Panc1 (cell line): ENCODE data around the gene FXYD3. TPM values are rescaled to one million over a fixed set of nuclear protein-coding genes. Genes with fewer than 3 reads are reported as not detected.

ENCODE experiments used
- ATAC-seq: fragments of 200-7000 bp; cut with Tn5 transposase; 2 replicates; pipeline ENCODE4 v1.9.1; 2020; ENCODE audit warnings: mild to moderate bottlenecking, moderate library complexity
- BruUV-seq: library from RNA; stranded (reverse); fragments of 400-500 nt; replicated peaks from 2 replicates; lab custom pipeline; 2021; lab: Mats Ljungman, UMichigan
- CTCF ChIA-PET: fragments of 300-600 bp; sonication (Branson Sonifier 250); formaldehyde crosslinking; loops from one replicate; lab custom pipeline; 2022; ENCODE audit warnings: antibody characterized with exemption; lab: Charles Lee
- POLR2A ChIA-PET: fragments of 300-600 bp; sonication (Branson Sonifier 250); formaldehyde crosslinking; loops from one replicate; lab custom pipeline; 2022; ENCODE audit warnings: antibody characterized with exemption; lab: Charles Lee
- DNase-seq: peaks from one replicate; pipeline ENCODE4 v3.0.0-alpha.2; 2010; ENCODE audit warnings: low read depth, low spot score
- H3K27ac ChIP-seq: 2 replicates; pipeline ENCODE4 v1.5.1; 2011; ENCODE audit warnings: mild to moderate bottlenecking, low read length, inconsistent platforms
- H3K27me3 ChIP-seq: fragments of 200-500 bp; sonication (Bioruptor generic); 2 replicates; pipeline ENCODE4 v1.6.0; 2014; ENCODE audit warnings: low read length, inconsistent platforms; ENCODE audit not compliant: control insufficient read depth, insufficient read depth
- H3K36me3 ChIP-seq: fragments of 200-500 bp; sonication (Bioruptor generic); 2 replicates; pipeline ENCODE4 v1.5.1; 2014; ENCODE audit warnings: inconsistent platforms, mild to moderate bottlenecking, low read length, moderate library complexity; ENCODE audit not compliant: control insufficient read depth, insufficient read depth
- H3K4me1 ChIP-seq: 2 replicates; pipeline ENCODE4 v1.5.1; 2011; ENCODE audit warnings: inconsistent platforms, mild to moderate bottlenecking, low read length, moderate library complexity; ENCODE audit not compliant: control insufficient read depth, insufficient read depth
- H3K4me3 ChIP-seq, 2 experiments: 2 replicates each; pipeline ENCODE4 v1.5.1; 2011 to 2012; ENCODE audit warnings: low read depth in 2 of 2, low read length in 2 of 2, mild to moderate bottlenecking in 2 of 2, inconsistent platforms in 1 of 2, moderate library complexity in 1 of 2
- H3K9me3 ChIP-seq: fragments of 200-500 bp; sonication (Bioruptor generic); 2 replicates; pipeline ENCODE4 v1.5.1; 2014; ENCODE audit warnings: low read depth, mild to moderate bottlenecking, inconsistent platforms, low read length, moderate library complexity; ENCODE audit not compliant: control insufficient read depth, insufficient read depth
- POLR2AphosphoS5 ChIP-seq: IDR thresholded peaks from 2 replicates; pipeline ENCODE4 v1.6.1; 2012; ENCODE audit warnings: mild to moderate bottlenecking, low read depth, low read length, moderate library complexity
- SIN3A ChIP-seq: IDR thresholded peaks from 2 replicates; pipeline ENCODE4 v1.6.1; 2012; ENCODE audit warnings: low read depth, mild to moderate bottlenecking, low read length, moderate library complexity, borderline replicate concordance; ENCODE audit not compliant: insufficient read depth
- TCF7L2 ChIP-seq: IDR thresholded peaks from 2 replicates; pipeline ENCODE4 v1.6.1; 2011; ENCODE audit warnings: mild to moderate bottlenecking, low read depth, low read length, inconsistent platforms
- in situ Hi-C: cut with HindIII; loops from 2 replicates; pipeline ENCODE4 v1.10.0; 2016; ENCODE audit warnings: low sequenced_read_pairs, low pct_unique_long_range_greater_than_20kb
- intact Hi-C: fragments of 100-400 bp; cut with micrococcal nuclease; formaldehyde crosslinking; loops from one replicate; pipeline ENCODE4 v1.10.0; 2022; ENCODE audit not compliant: unreplicated experiment
- total RNA-seq: library from RNA; stranded (reverse); gene quantifications from one replicate; pipeline ENCODE4 v1.2.1, GENCODE V29; 2021; ENCODE audit not compliant: unreplicated experiment
- TF ChIP-seq, protein P1 (sequence below), 2 experiments: IDR thresholded peaks; 2 replicates each; pipeline ENCODE4 v1.6.1; 2011 to 2012; ENCODE audit warnings: low read depth in 2 of 2, control low read depth in 1 of 2, low read length in 1 of 2, mild to moderate bottlenecking in 1 of 2, moderate library complexity in 1 of 2; ENCODE audit not compliant: insufficient read depth in 1 of 2
- TF ChIP-seq, protein P2 (sequence below): fragments of 450-650 bp; IDR thresholded peaks from 2 replicates; pipeline ENCODE4 v1.5.1; 2017; ENCODE audit warnings: mild to moderate bottlenecking

Gene FXYD3
- total RNA-seq, 1 experiment from 2014 or later: not detected

DNA sequence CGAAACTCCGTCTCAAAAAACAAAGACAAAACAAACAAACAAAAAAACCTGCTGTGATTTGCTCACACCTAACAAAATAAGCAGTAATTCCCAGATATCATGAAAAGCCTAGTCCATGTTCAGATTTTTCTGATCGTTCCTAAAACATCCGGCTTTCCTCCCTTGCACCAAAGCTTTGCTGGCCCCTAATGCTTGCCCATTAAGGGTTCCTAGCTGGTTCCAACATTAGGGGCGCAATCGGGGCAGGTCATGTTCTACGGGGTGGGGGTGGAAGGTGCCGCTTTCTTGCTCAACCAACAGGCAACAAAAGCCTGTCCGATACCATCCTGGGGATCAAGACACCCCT, 25.5 kb upstream of the FXYD3 start:
- Histone ChIP-seq H3K9me3 (no peaks in the 10 kb centered on the region), H3K4me3 (peak overlapping the region; percentile 2 to 44; a peak in 2 of 4 replicates), H3K27me3 (no peaks in the 10 kb centered on the region), H3K27ac (no peak overlapping the region), H3K36me3 (no peaks in the 10 kb centered on the region), H3K4me1 (peaks cover 8% of the 10 kb centered on the region)
- in situ Hi-C loops: no loop called here
- DNase-seq (no peak), ATAC-seq (peak; percentile 23)
- ChIA-PET POLR2A (no interaction called here), CTCF (interaction anchor here (0.6 kb wide), 2 partner anchors 34 to 37 kb away, joined by 5 to 8 read pairs; no protein-coding TSS in a partner anchor)
- TF ChIP-seq POLR2AphosphoS5 (no peak), SIN3A (no peak), TCF7L2 (no peak)
- TF ChIP-seq, protein P1, sequence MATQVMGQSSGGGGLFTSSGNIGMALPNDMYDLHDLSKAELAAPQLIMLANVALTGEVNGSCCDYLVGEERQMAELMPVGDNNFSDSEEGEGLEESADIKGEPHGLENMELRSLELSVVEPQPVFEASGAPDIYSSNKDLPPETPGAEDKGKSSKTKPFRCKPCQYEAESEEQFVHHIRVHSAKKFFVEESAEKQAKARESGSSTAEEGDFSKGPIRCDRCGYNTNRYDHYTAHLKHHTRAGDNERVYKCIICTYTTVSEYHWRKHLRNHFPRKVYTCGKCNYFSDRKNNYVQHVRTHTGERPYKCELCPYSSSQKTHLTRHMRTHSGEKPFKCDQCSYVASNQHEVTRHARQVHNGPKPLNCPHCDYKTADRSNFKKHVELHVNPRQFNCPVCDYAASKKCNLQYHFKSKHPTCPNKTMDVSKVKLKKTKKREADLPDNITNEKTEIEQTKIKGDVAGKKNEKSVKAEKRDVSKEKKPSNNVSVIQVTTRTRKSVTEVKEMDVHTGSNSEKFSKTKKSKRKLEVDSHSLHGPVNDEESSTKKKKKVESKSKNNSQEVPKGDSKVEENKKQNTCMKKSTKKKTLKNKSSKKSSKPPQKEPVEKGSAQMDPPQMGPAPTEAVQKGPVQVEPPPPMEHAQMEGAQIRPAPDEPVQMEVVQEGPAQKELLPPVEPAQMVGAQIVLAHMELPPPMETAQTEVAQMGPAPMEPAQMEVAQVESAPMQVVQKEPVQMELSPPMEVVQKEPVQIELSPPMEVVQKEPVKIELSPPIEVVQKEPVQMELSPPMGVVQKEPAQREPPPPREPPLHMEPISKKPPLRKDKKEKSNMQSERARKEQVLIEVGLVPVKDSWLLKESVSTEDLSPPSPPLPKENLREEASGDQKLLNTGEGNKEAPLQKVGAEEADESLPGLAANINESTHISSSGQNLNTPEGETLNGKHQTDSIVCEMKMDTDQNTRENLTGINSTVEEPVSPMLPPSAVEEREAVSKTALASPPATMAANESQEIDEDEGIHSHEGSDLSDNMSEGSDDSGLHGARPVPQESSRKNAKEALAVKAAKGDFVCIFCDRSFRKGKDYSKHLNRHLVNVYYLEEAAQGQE (IDR thresholded peaks at IDR 0.05; ENCODE audit: insufficient read depth in 1 of 2, low read depth in 2 of 2, low read length in 1 of 2): no peak
- TF ChIP-seq, protein P2, sequence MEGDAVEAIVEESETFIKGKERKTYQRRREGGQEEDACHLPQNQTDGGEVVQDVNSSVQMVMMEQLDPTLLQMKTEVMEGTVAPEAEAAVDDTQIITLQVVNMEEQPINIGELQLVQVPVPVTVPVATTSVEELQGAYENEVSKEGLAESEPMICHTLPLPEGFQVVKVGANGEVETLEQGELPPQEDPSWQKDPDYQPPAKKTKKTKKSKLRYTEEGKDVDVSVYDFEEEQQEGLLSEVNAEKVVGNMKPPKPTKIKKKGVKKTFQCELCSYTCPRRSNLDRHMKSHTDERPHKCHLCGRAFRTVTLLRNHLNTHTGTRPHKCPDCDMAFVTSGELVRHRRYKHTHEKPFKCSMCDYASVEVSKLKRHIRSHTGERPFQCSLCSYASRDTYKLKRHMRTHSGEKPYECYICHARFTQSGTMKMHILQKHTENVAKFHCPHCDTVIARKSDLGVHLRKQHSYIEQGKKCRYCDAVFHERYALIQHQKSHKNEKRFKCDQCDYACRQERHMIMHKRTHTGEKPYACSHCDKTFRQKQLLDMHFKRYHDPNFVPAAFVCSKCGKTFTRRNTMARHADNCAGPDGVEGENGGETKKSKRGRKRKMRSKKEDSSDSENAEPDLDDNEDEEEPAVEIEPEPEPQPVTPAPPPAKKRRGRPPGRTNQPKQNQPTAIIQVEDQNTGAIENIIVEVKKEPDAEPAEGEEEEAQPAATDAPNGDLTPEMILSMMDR: no peak
- intact Hi-C loops: loop anchor here (5.0 to 10.0 kb wide), 2 partner anchors 45 to 118 kb away; partner anchors contain the start of gene HPN
- BruUV-seq: no TSS peak

DNA sequence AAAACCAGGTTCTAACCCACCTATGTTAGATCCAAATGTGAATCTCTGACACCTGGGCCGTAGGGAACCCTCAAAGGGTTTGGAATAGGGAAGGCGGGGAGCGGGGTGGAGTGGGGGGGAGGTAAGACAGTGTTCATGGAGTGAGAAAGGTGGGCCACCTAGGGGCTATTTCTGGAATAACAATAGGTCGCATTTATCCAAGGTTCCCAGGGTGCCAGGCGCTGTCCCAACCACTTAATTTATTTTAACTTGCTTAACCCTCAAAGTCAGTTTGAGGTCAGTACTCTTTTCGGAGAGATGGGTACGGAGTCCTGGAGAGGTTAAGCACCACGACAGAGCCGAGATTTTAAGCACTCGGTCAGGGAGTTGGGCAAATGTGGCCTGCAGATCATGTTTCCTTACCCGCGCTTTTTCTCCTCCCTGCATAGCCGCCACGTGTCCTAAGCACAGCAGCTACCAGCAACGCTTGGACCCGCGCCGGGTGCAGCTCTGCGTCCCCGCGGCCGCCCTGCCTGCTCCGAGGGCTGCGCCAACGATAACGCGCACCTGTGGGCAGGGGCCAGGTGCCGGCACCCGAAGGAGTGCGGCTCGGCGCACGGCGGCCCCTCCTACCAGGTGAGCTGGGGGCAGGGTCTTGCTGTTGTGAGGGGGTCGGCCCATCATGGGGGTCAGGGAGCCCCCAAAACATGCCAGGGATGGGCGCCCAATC, 25.0 kb upstream of the FXYD3 start:
- peaks cover 8% of the 10 kb centered on the region for H3K4me1 ChIP-seq
- no TSS peak for BruUV-seq
- no peaks in the 10 kb centered on the region for H3K9me3 ChIP-seq
- DNase-seq (peak; percentile 36), ATAC-seq (peak; percentile 95)
- H3K27ac ChIP-seq: no peak overlapping the region
- POLR2A ChIA-PET: no interaction called here
- peak overlapping the region; percentile 15 to 44 for H3K4me3 ChIP-seq
- H3K27me3 ChIP-seq: no peaks in the 10 kb centered on the region
- in situ Hi-C loops (no loop called here), intact Hi-C loops (loop anchor here (5.0 to 10.0 kb wide), 2 partner anchors 46 to 118 kb away; partner anchors contain the start of gene HPN)
- TF ChIP-seq, protein P2: peak; percentile 93
- TF ChIP-seq SIN3A (no peak), TCF7L2 (no peak), POLR2AphosphoS5 (no peak)
- TF ChIP-seq, protein P1 (IDR thresholded peaks at IDR 0.05; ENCODE audit: insufficient read depth in 1 of 2, low read depth in 2 of 2, low read length in 1 of 2): no peak
- CTCF ChIA-PET: interaction anchor here (0.6 to 1.7 kb wide), 3 partner anchors 21 to 46 kb away, joined by 3 to 7 read pairs (median 5); no protein-coding TSS in a partner anchor
- H3K36me3 ChIP-seq: no peaks in the 10 kb centered on the region
